Stimulated activated CD8-positive, alpha-beta memory T cell treated with anti-CD3 and anti-CD28 coated beads, Interleukin-12 subunit alpha, Interleukin-12 subunit beta, amount 100 ng/mL, for 24 hours (primary cell): ENCODE data around the gene STXBP6.
"Not testable (repeated sequence)": the region's sequence is repeated elsewhere in the genome, so short reads cannot be mapped to it uniquely, and the experiment has no call there.

Experiments used
- DNase-seq: peaks from one replicate; pipeline ENCODE4 v3.0.0-alpha.2; 2020; ENCODE audit errors: extremely low read depth

The STXBP6 gene

GRCh38 chr14:24986206-24986893 is 63.6 kb downstream of the STXBP6 start:
- no peak for DNase-seq

GRCh38 chr14:24984846-24985589 is 64.9 kb downstream of the STXBP6 start:
- no peak for DNase-seq

- no peak for DNase-seq
Measured at GRCh38 chr14:24982472-24983155, 67.3 kb downstream of the STXBP6 start.

- DNase-seq = no peak
Measured at GRCh38 chr14:24979725-24980239, 70.2 kb downstream of the STXBP6 start.

- DNase-seq = no peak
Measured at GRCh38 chr14:24978862-24979724, 70.9 kb downstream of the STXBP6 start.

- no peak for DNase-seq
Measured at GRCh38 chr14:24976602-24977001, 73.3 kb downstream of the STXBP6 start.

GRCh38 chr14:24975393-24975792 is 74.6 kb downstream of the STXBP6 start:
- DNase-seq = no peak

- DNase-seq = no peak
Measured at GRCh38 chr14:24974591-24975374, 75.2 kb downstream of the STXBP6 start.

GRCh38 chr14:24972844-24973243 is 77.1 kb downstream of the STXBP6 start:
- no peak for DNase-seq

GRCh38 chr14:24971255-24971654 is 78.7 kb downstream of the STXBP6 start:
- no peak for DNase-seq

GRCh38 chr14:24966579-24966964 is 83.4 kb downstream of the STXBP6 start:
- no peak for DNase-seq

- DNase-seq = no peak
Measured at GRCh38 chr14:24965934-24966578, 83.9 kb downstream of the STXBP6 start.

GRCh38 chr14:24965578-24965933 is 84.4 kb downstream of the STXBP6 start:
- DNase-seq = no peak

- DNase-seq = no peak
Measured at GRCh38 chr14:24964591-24964990, 85.4 kb downstream of the STXBP6 start.

- DNase-seq = no peak
Measured at GRCh38 chr14:24964048-24964447, 85.9 kb downstream of the STXBP6 start.

GRCh38 chr14:24962118-24962517 is 87.8 kb downstream of the STXBP6 start:
- DNase-seq = not testable (repeated sequence)

GRCh38 chr14:24960816-24961215 is 89.1 kb downstream of the STXBP6 start:
- DNase-seq = no peak

GRCh38 chr14:24959791-24960331 is 90.1 kb downstream of the STXBP6 start:
- DNase-seq = no peak

- no peak for DNase-seq
Measured at GRCh38 chr14:24958271-24958670, 91.7 kb downstream of the STXBP6 start.

- no peak for DNase-seq
Measured at GRCh38 chr14:24957814-24958213, 92.1 kb downstream of the STXBP6 start.
